PC-3 (cell line): ENCODE results near the gene CASP1. TPM values are rescaled to one million over a fixed set of nuclear protein-coding genes. Genes with fewer than 3 reads are reported as not detected.
"Not testable (repeated sequence)": the region's sequence is repeated elsewhere in the genome, so short reads cannot be mapped to it uniquely, and the experiment has no call there.

Experiments
- ATAC-seq: fragments of 200-7000 bp; cut with Tn5 transposase; 2 replicates; pipeline ENCODE4 v1.9.1; 2020; ENCODE audit warnings: mild to moderate bottlenecking, moderate library complexity
- BruUV-seq: library from RNA; stranded (reverse); fragments of 400-500 nt; replicated peaks from 2 replicates; lab custom pipeline; 2021; lab: Mats Ljungman, UMichigan
- CTCF ChIA-PET: fragments of 300-600 bp; sonication (Branson Sonifier 250); formaldehyde crosslinking; loops from one replicate; lab custom pipeline; 2022; ENCODE audit warnings: antibody characterized with exemption; lab: Charles Lee
- POLR2A ChIA-PET: fragments of 300-600 bp; sonication (Branson Sonifier 250); formaldehyde crosslinking; loops from one replicate; lab custom pipeline; 2022; ENCODE audit warnings: antibody characterized with exemption; ENCODE audit not compliant: unreplicated experiment; lab: Charles Lee
- DNase-seq: peaks from one replicate; pipeline ENCODE4 v3.0.0-alpha.2; 2015
- H2AFZ ChIP-seq: fragments of 300-600 bp; sonication (generic); 2 replicates; pipeline ENCODE4 v1.6.0; 2016; ENCODE audit warnings: antibody characterized with exemption, low read length
- H3F3A ChIP-seq: fragments of 300-600 bp; sonication (generic); one replicate; pipeline ENCODE4 v1.6.0; 2017; ENCODE audit warnings: antibody characterized with exemption, low read length, control low read depth, mild to moderate bottlenecking; ENCODE audit not compliant: unreplicated experiment
- H3K27ac ChIP-seq: fragments of 300-600 bp; sonication (generic); 2 replicates; pipeline ENCODE4 v1.5.1; 2016; ENCODE audit warnings: mild to moderate bottlenecking, low read length
- H3K27me3 ChIP-seq: fragments of 300-600 bp; sonication (generic); 2 replicates; pipeline ENCODE4 v1.6.1; 2016; ENCODE audit warnings: low read length, mixed read lengths
- H3K36me3 ChIP-seq: fragments of 300-600 bp; sonication (generic); 2 replicates; pipeline ENCODE4 v1.6.1; 2016; ENCODE audit warnings: low read depth, mixed run types, low read length, mixed read lengths
- H3K4me1 ChIP-seq: fragments of 300-600 bp; sonication (generic); 2 replicates; pipeline ENCODE4 v1.5.1; 2016; ENCODE audit warnings: low read length; ENCODE audit not compliant: insufficient read depth
- H3K4me2 ChIP-seq: fragments of 300-600 bp; sonication (generic); 2 replicates; pipeline ENCODE4 v1.6.0; 2016; ENCODE audit warnings: low read length
- H3K4me3 ChIP-seq: fragments of 300-600 bp; sonication (generic); 2 replicates; pipeline ENCODE4 v1.5.1; 2016; ENCODE audit warnings: mild to moderate bottlenecking, low read length, mixed read lengths
- H3K79me2 ChIP-seq: fragments of 300-600 bp; sonication (generic); 2 replicates; pipeline ENCODE4 v1.6.1; 2017; ENCODE audit warnings: low read length, mixed read lengths
- H3K9ac ChIP-seq: fragments of 300-600 bp; sonication (generic); 2 replicates; pipeline ENCODE4 v1.6.0; 2016; ENCODE audit warnings: mild to moderate bottlenecking, low read length
- H3K9me2 ChIP-seq: fragments of 300-600 bp; sonication (generic); replicated peaks from 2 replicates; pipeline ENCODE4 v1.6.1; 2016; ENCODE audit warnings: mixed run types, low read length, mixed read lengths
- H3K9me3 ChIP-seq: fragments of 300-600 bp; sonication (generic); 2 replicates; pipeline ENCODE4 v1.6.1; 2016; ENCODE audit warnings: low read length, mixed read lengths
- H4K20me1 ChIP-seq: fragments of 300-600 bp; sonication (generic); 2 replicates; pipeline ENCODE4 v1.6.1; 2016; ENCODE audit warnings: low read length, mixed read lengths
- EZH2 ChIP-seq: fragments of 300-600 bp; sonication (generic); IDR thresholded peaks from one replicate; pipeline ENCODE4 v1.6.1; 2017; ENCODE audit warnings: antibody characterized with exemption, mild to moderate bottlenecking, low read length; ENCODE audit not compliant: unreplicated experiment
- EZH2phosphoT487 ChIP-seq: fragments of 300-600 bp; sonication (generic); IDR thresholded peaks from 2 replicates; pipeline ENCODE4 v1.6.1; 2018; ENCODE audit warnings: mild to moderate bottlenecking, antibody characterized with exemption, low read length, borderline replicate concordance
- intact Hi-C: fragments of 100-400 bp; cut with micrococcal nuclease; formaldehyde crosslinking; loops from 2 replicates; pipeline ENCODE4 v1.9.0; 2023
- total RNA-seq: library from RNA; depleted of rRNA; stranded (reverse); fragments of >200 nt; gene quantifications from 2 replicates; pipeline ENCODE4 v1.2.3, GENCODE V29; 2014
- TF ChIP-seq, protein P1 (sequence below): fragments of 300-600 bp; sonication (generic); conservative IDR thresholded peaks from 2 replicates; pipeline ENCODE4 v1.5.1; 2017; ENCODE audit warnings: antibody characterized with exemption, low read depth, mild to moderate bottlenecking, low read length

CASP1 gene
- total RNA-seq, 1 experiment from 2014 or later, result 0.33 TPM

- Histone ChIP-seq H3K79me2 (no peaks in the 10 kb centered on the region), H3K9me2 (no peaks in the 10 kb centered on the region), H3K9ac (no peak overlapping the region), H2AFZ (no peak overlapping the region), H3K36me3 (no peaks in the 10 kb centered on the region), H3K27ac (no peak overlapping the region), H3K4me1 (peaks cover 16% of the 10 kb centered on the region), H4K20me1 (no peaks in the 10 kb centered on the region), H3K9me3 (no peaks in the 10 kb centered on the region), H3K4me3 (no peak overlapping the region), H3K4me2 (no peak overlapping the region), H3F3A (no peaks in the 10 kb centered on the region), H3K27me3 (no peaks in the 10 kb centered on the region)
- ChIA-PET CTCF (no interaction called here), POLR2A (no interaction called here)
- intact Hi-C loops, result loop anchor here (2.0 to 5.0 kb wide), 3 partner anchors 62 to 817 kb away; no protein-coding TSS in a partner anchor
- no peak for DNase-seq
- ATAC-seq, result no peak
- TF ChIP-seq EZH2phosphoT487 (no peak), EZH2 (no peak)
- TF ChIP-seq, protein P1, sequence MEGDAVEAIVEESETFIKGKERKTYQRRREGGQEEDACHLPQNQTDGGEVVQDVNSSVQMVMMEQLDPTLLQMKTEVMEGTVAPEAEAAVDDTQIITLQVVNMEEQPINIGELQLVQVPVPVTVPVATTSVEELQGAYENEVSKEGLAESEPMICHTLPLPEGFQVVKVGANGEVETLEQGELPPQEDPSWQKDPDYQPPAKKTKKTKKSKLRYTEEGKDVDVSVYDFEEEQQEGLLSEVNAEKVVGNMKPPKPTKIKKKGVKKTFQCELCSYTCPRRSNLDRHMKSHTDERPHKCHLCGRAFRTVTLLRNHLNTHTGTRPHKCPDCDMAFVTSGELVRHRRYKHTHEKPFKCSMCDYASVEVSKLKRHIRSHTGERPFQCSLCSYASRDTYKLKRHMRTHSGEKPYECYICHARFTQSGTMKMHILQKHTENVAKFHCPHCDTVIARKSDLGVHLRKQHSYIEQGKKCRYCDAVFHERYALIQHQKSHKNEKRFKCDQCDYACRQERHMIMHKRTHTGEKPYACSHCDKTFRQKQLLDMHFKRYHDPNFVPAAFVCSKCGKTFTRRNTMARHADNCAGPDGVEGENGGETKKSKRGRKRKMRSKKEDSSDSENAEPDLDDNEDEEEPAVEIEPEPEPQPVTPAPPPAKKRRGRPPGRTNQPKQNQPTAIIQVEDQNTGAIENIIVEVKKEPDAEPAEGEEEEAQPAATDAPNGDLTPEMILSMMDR, result no peak
- no TSS peak for BruUV-seq
Measured at GRCh38 chr11:105045676-105046296, 10.8 kb upstream of the CASP1 start.

GRCh38 chr11:105044557-105045524 lies 9.9 kb upstream of the CASP1 start, which contains the start of gene CARD16:
CARD16 (minus strand) TSS chr11:105045335; CDS start chr11:105045297, 38 bp downstream.
- H3K27ac ChIP-seq, H3K4me2 ChIP-seq, H3K79me2 ChIP-seq, H3K4me3 ChIP-seq, H2AFZ ChIP-seq, POLR2A ChIA-PET, H3K9ac ChIP-seq, H3K9me3 ChIP-seq, H3K9me2 ChIP-seq, BruUV-seq, DNase-seq, ATAC-seq, CTCF ChIA-PET, H4K20me1 ChIP-seq, H3F3A ChIP-seq, H3K27me3 ChIP-seq, H3K36me3 ChIP-seq: not testable (repeated sequence)
- intact Hi-C loops, result loop anchor here (5.0 kb wide), 3 partner anchors 43 to 817 kb away; no protein-coding TSS in a partner anchor
- peaks cover 16% of the 10 kb centered on the region for H3K4me1 ChIP-seq

- Histone ChIP-seq H3K9me2 (no peaks in the 10 kb centered on the region), H3K9ac (no peak overlapping the region), H3K4me1 (peaks cover 7% of the 10 kb centered on the region), H3K27ac (no peak overlapping the region), H2AFZ (no peak overlapping the region), H3K79me2 (no peaks in the 10 kb centered on the region), H3K27me3 (no peaks in the 10 kb centered on the region), H3K4me2 (no peak overlapping the region), H3K4me3 (no peak overlapping the region), H3K9me3 (no peaks in the 10 kb centered on the region), H4K20me1 (no peaks in the 10 kb centered on the region), H3K36me3 (no peaks in the 10 kb centered on the region), H3F3A (no peaks in the 10 kb centered on the region)
- no peak for TF ChIP-seq EZH2phosphoT487
- TF ChIP-seq, protein P1, result no peak
- TF ChIP-seq EZH2, result no peak
- ChIA-PET POLR2A (no interaction called here), CTCF (no interaction called here)
- intact Hi-C loops, result loop anchor here (5.0 kb wide), 1 partner anchor 40 kb away; no protein-coding TSS in a partner anchor
- DNase-seq, result no peak
- BruUV-seq, result no TSS peak
- no peak for ATAC-seq
Measured at GRCh38 chr11:105042178-105042577, 7.2 kb upstream of the CASP1 start.
